T-helper 2 cell (primary cell): ENCODE measurements around the gene QSOX2.

Source experiments
- DNase-seq, 5 experiments: peaks; one replicate each; pipeline versions ENCODE4 v3.0.0 to v3.0.0-alpha.2; 2012 to 2022

QSOX2 gene

GRCh38 chr9:136201609-136202453, 43.8 kb downstream of the QSOX2 start:
- peak in 1 of 5 experiments; percentile 15 for DNase-seq

GRCh38 chr9:136201174-136201573, 44.4 kb downstream of the QSOX2 start:
- no peak for DNase-seq

GRCh38 chr9:136200424-136200823, 45.2 kb downstream of the QSOX2 start:
- DNase-seq: no peak

- DNase-seq: no peak
These were observed 46.0 kb downstream of the QSOX2 start for GRCh38 chr9:136199391-136200288.

GRCh38 chr9:136198605-136199083, 47.0 kb downstream of the QSOX2 start:
- DNase-seq: no peak

GRCh38 chr9:136197930-136198604, 47.5 kb downstream of the QSOX2 start:
- no peak for DNase-seq

- no peak for DNase-seq
These were observed 48.3 kb downstream of the QSOX2 start for GRCh38 chr9:136197084-136197875.

- DNase-seq: no peak
These were observed 49.1 kb downstream of the QSOX2 start for GRCh38 chr9:136196404-136197083.

- no peak for DNase-seq
These were observed 51.1 kb downstream of the QSOX2 start for GRCh38 chr9:136194540-136194939.

- no peak for DNase-seq
These were observed 51.7 kb downstream of the QSOX2 start for GRCh38 chr9:136193891-136194279.

GRCh38 chr9:136193127-136193890, 52.3 kb downstream of the QSOX2 start:
- DNase-seq: no peak

GRCh38 chr9:136192289-136193126, 53.1 kb downstream of the QSOX2 start:
- no peak for DNase-seq

- DNase-seq: no peak
These were observed 53.7 kb downstream of the QSOX2 start for GRCh38 chr9:136191960-136192286.

- DNase-seq: no peak
These were observed 54.3 kb downstream of the QSOX2 start for GRCh38 chr9:136191099-136191959.

- no peak for DNase-seq
These were observed 55.0 kb downstream of the QSOX2 start for GRCh38 chr9:136190656-136191055.

- DNase-seq: no peak
These were observed 55.4 kb downstream of the QSOX2 start for GRCh38 chr9:136190237-136190601.

- no peak for DNase-seq
These were observed 56.0 kb downstream of the QSOX2 start for GRCh38 chr9:136189394-136190236.
